CD4-positive, alpha-beta T cell treated with Interleukin-15 for 4 hours (primary cell): ENCODE data around the gene TMEM131.

Experiments used
- DNase-seq: peaks from one replicate; pipeline ENCODE4 v3.0.0-alpha.2; 2020; ENCODE audit warnings: low spot score

Gene TMEM131

DNA sequence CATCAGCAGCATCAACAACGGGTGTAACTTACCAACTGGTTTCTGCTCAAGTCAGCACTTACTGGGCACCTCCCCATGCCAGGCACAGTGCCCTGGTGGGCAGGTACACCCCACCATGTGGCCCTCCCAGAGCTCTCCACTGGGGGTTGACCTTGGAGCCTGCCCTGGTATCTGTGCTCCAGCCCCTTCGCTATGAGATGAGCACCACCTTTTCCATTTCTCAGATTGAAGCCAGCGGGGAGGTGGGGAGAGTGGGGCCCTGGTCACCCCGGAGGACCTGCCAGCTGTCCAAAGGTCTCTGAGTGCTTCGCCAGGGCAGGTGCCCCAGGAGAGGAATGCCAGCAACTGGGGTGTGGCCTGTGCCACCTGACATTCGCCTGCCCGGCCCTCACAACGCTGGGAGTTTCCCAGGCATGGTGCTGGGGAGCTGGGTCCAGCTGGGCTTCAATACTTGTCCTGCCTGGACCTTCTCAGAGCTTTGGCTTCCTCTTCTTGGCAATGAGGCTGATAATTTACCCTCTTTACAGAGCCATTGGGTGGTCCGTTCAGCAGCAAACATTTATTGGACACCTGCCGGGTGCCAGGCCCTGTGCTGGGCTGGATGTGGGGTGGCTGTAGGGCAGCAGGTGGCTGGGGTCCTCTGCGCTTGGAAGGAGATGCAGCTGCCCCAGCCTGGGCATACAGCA, 288.2 kb downstream of the TMEM131 start:
- DNase-seq = no peak

DNA sequence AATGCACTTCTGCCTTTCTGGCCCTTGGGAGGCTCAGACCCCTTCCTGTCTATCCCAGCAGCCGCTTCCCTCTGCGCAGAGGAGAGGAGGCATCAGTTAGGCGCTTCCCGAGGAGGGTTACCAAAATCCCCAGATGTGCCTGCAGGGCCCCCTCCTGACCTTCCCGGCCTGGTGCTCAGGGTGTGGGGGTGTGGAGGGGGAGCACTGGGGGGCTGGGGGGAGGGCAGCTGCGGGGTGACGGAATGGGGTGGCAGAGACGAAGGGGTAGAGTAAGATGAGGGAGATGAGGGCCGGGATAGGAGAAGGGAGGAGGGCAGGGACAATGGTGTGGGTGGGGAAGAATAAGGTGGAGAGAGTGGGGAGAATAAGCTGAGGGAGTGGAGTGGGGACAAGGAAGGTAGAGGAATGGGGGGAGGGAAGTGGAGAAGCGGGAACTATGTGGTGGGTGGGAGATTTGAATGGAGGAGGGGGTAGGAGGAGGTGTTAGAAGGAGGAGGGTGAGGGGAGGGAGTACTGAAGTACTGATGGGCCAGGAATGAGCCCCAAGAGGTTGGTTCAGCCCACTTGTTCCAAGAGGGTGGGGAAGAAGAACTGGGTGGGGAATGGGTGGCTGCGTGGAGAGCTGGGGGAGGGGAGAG, 288.9 kb downstream of the TMEM131 start:
- DNase-seq = no peak
